ENCODE measurements around the gene SPECC1. TPM values are rescaled to one million over a fixed set of nuclear protein-coding genes. Genes with fewer than 3 reads are reported as not detected.

SPECC1 gene
- total and polyA plus RNA-seq, 2 of the 4 experiments (the other 2 are of a cell fraction) = 16.9 to 26.2 TPM

DNA sequence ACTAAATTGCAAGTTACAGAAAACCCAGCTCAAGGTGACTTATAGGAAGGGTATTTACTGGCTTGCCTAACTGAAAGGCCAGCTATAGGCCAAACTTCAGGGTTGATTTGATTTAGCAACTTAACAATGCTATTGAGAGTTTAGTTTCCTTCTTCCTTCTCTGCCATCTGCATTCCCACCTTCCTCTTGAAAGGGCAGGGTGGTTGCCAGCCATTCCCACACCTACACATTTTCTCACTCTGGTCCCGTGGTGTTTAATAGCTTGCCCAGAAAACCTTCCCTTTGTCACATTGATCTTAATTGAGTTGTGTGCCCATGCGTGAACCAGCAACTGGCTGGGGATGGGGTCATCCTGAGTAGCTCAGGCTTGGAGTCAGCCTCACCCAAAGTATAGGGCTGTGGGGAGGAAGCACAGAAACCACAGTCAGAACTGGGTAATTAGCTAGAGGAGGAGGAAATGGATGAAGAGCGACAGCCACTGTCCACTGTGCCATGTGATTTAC lies 194.7 kb downstream of the SPECC1 start:
- dilution Hi-C loops (cut with HindIII; ENCODE audit: low sequenced_read_pairs, unreplicated experiment) (no loop called here), intact Hi-C loops (cut with micrococcal nuclease) (no loop called here), in situ Hi-C loops (cut with MboI; ENCODE audit: low sequenced_read_pairs) (no loop called here)
- peak overlapping the region; percentile 66 for H3K14ac ChIP-seq (replicated peaks; ENCODE audit: low read depth, low read length)
- peaks cover 18% of the 10 kb centered on the region for H4K20me1 ChIP-seq (ENCODE audit: insufficient read depth, low read length)
- no peak overlapping the region for H3K9ac ChIP-seq (ENCODE audit: low read depth, low read length)
- WGBS, 2 experiments (ENCODE audit: extremely low coverage in 2 of 2, insufficient read length in 1 of 2) = no CpG with 5 or more reads among the region's 3 CpGs
- no peak overlapping the region for H2AK9ac ChIP-seq (replicated peaks; ENCODE audit: low read depth, low read length, poor library complexity)
- CTCF ChIA-PET = no interaction called here
- no peak overlapping the region for H3K4me3 ChIP-seq (ENCODE audit: insufficient read depth, low read depth, low read length)
- no peak overlapping the region; the same call in 1 of the 2 replicates for H3K27ac ChIP-seq (ENCODE audit: insufficient read depth, low read length)
- H3K79me1 ChIP-seq (ENCODE audit: low read depth in 1 of 2, low read length in 2 of 2) = peaks cover 31 to 62% of the 10 kb centered on the region in 2 experiments
- H3K4me1 ChIP-seq (ENCODE audit: control insufficient read depth, insufficient read depth, low read length) = peaks cover 32% of the 10 kb centered on the region
- no peak overlapping the region for H2AFZ ChIP-seq (replicated peaks; ENCODE audit: low read length, poor library complexity)
- peak overlapping the region; percentile 81 for H3K4ac ChIP-seq (ENCODE audit: low read depth, low read length)
- no peaks in the 10 kb centered on the region for H3K27me3 ChIP-seq (ENCODE audit: control insufficient read depth, insufficient read depth, low read length)
- no peak overlapping the region for H3K56ac ChIP-seq (ENCODE audit: extremely low read depth, insufficient read depth, low read length)
- peak overlapping the region; percentile 62 for H3K18ac ChIP-seq (ENCODE audit: low read depth, low read length)
- H3K36me3 ChIP-seq (ENCODE audit: control insufficient read depth, insufficient read depth, low read length) = peaks cover 7% of the 10 kb centered on the region
- POLR2A ChIA-PET (ENCODE audit: unreplicated experiment) = no interaction called here
- H2BK120ac ChIP-seq (ENCODE audit: low read depth, low read length) = peak overlapping the region; percentile 68
- peak overlapping the region; percentile 32; the same call in 1 of the 2 replicates for H3K23ac ChIP-seq (ENCODE audit: low read depth, low read length)
- peak overlapping the region; percentile 10; the same call in 1 of the 2 replicates for H4K5ac ChIP-seq (ENCODE audit: low read depth, low read length)
- H2AK5ac ChIP-seq (ENCODE audit: low read depth, low read length) = peak overlapping the region; percentile 71
- peak overlapping the region; percentile 2 to 60; a peak in 1 of 4 replicates for H4K8ac ChIP-seq (ENCODE audit: low read depth in 2 of 2, low read length in 2 of 2)
- H4K91ac ChIP-seq (ENCODE audit: insufficient read depth, low read depth, low read length) = peak overlapping the region; percentile 45
- DNase-seq (peak; percentile 44), ATAC-seq (ENCODE audit: low read depth) (no peak)
- peaks cover 29% of the 10 kb centered on the region for H3K9me1 ChIP-seq (ENCODE audit: insufficient read depth, low read length)
- no peak overlapping the region for H2BK20ac ChIP-seq (ENCODE audit: low read depth, low read length)
- no TSS peak for BruUV-seq (replicated peaks)
- no peaks in the 10 kb centered on the region for H3K9me3 ChIP-seq (ENCODE audit: control insufficient read depth, insufficient read depth, low read length)
- H2BK15ac ChIP-seq (ENCODE audit: low read depth, low read length) = 0 out of 3 replicates have a peak overlapping the region, but pooled peaks have one; percentile 56
- H2BK5ac ChIP-seq (ENCODE audit: low read depth, low read length, poor library complexity, severe bottlenecking) = peak overlapping the region; percentile 21
- no peak for TF ChIP-seq SMC3 (IDR thresholded peaks at IDR 0.05; ENCODE audit: low read depth, low read length)
- TF ChIP-seq MXI1 (IDR thresholded peaks at IDR 0.05; ENCODE audit: borderline replicate concordance, low read depth, low read length) = no peak
- TF ChIP-seq NFE2L2 (IDR thresholded peaks at IDR 0.05; ENCODE audit: low read depth, low read length) = no peak
- TF ChIP-seq MAZ (IDR thresholded peaks at IDR 0.05; ENCODE audit: borderline replicate concordance, low read depth, low read length) = no peak
- TF ChIP-seq CEBPB (IDR thresholded peaks at IDR 0.05; ENCODE audit: low read depth, low read length) = no peak
- no peak for TF ChIP-seq RCOR1 (IDR thresholded peaks at IDR 0.05; ENCODE audit: insufficient replicate concordance, low read length)
- TF ChIP-seq FOS (IDR thresholded peaks at IDR 0.05; ENCODE audit: low read depth, low read length) = no peak
- no peak for TF ChIP-seq BHLHE40 (IDR thresholded peaks at IDR 0.05; ENCODE audit: low read depth, low read length)
- no peak for TF ChIP-seq MAFK (IDR thresholded peaks at IDR 0.05; ENCODE audit: low read depth, low read length)
- H3K4me2 ChIP-seq (ENCODE audit: low read depth, low read length) = no peak overlapping the region

Data from IMR-90 (cell line).